ENCODE results near the gene CEP44.
"Not testable (repeated sequence)": the region's sequence is repeated elsewhere in the genome, so short reads cannot be mapped to it uniquely, and the experiment has no call there.

Gene CEP44

DNA sequence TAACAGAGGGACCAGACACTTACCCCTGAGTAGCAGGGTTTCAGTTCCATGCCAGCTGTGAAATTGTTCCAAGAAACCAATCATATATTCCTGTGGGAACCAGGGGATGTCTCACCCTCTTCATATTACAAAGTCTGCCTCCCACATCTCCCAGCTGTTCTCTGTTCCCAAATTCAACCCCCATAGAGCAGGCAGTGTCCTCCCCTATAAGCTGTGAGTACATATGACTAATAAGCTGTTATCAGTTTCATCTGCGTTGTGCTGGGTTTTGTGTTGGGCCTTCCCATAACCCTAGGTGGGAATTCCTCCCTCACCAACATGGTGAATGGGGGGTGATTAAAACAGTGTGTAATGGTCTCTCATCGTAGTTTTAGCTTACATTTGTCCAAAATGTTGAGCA lies 41.0 kb downstream of the CEP44 start:
- no peak for DNase-seq (ENCODE audit: low read depth)

DNA sequence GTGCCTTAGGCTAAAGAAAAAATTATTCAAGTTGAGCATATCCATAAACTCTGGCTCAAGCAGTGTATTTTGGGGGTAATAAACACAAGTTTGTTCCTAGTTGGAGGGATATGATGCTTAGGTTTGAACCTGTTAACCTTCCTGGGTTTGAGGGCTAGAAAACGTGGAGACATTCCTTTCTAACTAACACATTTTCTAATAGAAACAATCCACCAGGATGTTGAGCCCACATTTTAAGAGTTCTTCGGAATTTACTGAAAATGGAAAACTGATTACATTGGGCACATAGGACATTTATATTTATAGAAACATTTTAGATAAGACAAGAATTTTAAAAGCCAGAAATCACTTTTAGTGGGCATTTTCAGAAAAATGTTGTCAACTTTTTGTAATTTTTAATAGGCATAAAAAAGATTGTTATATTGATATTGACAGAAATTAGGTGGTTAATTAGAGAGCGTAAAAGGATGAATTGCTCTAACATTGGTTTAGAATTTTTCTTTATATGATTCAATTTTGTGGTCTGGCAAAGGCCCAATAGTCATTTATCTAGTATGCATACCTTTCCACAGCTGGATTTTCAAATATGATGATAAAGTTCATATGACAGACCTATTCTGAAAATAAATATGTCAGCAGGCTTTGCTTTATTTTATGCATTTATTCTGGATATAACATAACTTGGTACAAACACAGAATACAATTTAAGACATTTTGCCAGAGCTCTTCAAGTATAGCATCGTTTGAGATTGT lies 49.2 kb downstream of the CEP44 start:
- DNase-seq (ENCODE audit: low read depth), result no peak

DNA sequence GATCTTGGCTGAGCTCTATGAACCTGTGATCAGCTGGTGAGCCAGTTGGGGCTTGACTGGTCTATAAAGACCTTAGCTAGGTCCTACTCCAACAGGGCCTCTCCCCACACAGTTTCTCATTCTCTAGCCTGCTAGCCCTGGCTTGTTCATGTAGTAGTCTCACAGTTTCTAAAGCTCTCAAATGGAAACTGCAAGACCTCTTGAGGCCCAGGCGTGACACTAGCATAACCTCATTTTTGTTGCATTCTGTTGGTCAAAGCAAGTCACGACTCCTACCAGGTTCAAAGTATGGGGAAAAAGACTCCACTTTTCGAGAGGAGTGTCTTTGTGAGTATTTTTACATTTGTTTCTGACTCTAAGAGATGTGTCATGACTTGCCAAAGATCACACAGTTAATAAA lies 50.9 kb downstream of the CEP44 start:
- no peak for DNase-seq (ENCODE audit: low read depth)

DNA sequence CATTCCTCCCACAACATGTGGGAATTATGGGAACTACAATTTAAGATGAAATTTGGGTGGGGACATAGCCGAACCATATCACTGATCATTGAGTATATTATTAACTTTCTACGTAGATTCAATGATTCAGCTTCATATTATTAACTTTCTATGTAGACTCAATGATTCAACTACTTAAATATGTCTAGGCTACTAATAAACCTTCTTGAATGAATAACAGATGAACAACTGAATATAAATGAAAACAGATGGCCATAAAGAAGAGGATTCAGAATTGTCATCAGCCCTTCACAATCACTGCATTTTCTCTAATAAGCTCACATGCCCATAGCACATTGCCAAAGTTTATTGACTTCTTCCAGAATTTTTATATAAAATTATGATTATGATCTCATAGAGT lies 57.0 kb downstream of the CEP44 start:
- no peak for DNase-seq (ENCODE audit: low read depth)

DNA sequence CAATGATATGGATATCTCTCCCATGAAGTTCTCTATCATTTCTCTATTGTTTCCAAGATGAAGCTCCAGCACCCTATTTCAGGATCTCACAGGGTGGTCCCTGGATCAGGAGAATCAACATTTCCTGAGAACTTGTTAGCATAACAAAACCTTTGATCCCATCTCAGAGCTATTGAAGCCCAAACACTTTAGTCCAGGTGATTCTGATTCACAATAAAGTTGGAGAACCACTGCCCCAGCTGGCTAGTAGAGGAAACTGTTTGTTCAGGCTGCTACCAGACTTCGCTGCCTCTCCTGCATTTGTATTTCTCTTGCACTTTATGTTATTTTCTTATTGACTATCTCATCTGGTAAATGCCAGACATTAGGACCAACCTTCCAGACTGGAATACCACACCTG lies 65.4 kb downstream of the CEP44 start:
- DNase-seq (ENCODE audit: low read depth), result no peak

DNA sequence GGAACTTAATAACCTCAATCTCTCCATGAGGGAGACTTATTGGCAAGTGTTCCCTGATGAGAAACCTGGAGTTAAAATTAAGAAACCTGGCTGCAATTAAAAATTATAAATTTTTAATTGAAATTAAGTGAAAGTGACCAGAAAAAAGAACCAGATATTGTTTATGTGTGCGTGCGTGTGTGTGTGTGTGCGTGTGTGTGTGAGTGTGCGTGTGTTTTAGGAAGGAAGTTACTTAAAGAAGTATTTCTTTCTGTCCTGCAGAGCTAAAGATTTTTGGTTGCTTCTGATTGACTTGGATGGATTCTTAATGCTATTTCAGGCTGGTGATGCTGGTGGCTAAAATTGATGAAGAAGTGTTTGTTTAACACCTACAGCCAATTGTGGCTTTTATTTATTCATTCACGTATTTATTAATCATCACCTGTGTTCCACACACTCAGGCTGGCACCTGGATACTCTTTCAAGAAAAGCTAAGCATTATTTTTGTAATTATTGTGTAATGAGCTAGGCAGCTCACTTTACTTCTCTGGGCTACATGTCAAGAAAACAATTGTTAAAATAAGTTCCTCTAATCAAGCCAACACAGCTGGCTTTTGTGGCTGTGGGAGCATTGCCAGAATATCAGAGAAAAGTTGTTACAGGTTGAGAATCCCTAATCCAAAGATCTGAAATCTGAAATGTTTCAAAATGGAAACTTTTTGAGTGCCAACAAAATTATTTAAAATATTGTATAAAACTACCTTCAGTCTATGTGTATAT lies 68.5 kb downstream of the CEP44 start:
- DNase-seq (ENCODE audit: low read depth), result no peak

DNA sequence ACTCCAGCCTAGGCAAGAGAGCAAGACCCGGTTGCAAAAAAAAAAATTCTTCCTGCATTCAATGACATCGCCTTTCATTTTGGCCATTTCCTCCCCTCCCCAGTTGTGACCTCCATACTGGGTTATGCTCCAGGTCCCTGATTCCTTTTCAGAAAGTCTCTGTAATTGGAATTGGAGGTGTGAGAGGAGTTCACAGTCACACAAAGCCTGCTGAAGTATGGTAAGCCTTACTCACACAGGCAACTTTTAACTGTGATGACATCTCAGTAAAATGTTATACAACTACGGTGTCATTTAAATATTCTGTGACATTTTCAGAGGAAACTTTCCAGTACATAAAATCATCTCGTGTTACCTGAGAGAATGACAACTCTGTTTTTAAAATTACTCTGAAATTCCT lies 73.6 kb downstream of the CEP44 start:
- DNase-seq (ENCODE audit: low read depth), result no peak

DNA sequence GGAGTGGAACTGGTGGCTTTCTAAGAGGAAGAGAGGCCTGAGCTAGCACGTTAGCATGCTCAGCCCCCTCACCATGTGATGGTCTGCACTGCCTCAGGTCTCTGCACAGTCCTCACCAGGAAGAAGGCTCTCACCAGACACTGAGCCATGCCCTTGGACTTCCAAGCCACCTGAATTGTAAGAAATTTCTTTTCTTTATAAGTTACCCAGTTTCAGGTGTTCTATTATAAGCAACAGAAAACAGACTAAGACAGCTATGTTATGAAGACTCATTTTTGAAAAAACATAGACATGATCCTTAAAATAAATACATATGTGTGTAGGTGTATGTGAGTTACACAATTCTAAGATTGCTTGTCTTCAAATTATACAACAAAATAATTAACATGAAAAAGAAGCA lies 74.7 kb downstream of the CEP44 start:
- DNase-seq (ENCODE audit: low read depth), result no peak

DNA sequence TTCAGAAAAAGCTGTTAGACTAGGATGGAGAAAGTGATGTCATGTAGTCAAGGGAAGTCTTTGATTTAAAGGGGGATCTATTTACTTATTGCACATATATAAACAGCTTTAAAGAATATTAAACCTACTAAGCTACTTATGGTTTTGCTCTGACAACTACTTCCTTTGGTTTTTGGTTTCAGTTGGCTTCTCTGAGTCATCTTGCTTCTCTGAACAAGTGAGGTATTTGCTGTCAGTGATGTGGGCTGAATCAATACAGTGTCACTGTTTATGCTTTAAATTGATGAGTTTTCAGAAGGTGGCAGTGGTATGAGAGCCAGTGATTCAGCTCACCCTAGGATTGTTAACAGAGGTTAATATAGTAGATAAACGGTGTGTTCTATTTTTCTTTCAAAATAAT lies 75.1 kb downstream of the CEP44 start:
- DNase-seq (ENCODE audit: low read depth), result no peak

DNA sequence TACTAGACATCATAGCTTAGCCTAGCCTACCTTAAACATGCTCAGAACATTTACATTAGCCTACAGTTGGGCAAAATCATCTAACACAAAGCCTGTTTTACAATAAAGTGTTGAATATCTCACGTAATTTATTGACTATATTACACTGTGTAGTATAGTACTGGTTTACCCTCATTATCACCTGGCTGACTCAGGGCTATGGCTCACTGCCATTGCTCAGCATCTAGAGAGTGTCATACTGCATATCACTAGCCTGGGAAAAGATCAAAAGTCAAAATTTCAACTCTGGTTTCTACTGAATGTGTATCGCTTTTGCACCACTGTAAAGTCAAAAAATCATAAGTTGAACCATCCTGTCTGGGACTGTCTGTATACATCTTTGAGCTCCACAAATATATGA lies 78.6 kb downstream of the CEP44 start:
- DNase-seq (ENCODE audit: low read depth), result no peak

DNA sequence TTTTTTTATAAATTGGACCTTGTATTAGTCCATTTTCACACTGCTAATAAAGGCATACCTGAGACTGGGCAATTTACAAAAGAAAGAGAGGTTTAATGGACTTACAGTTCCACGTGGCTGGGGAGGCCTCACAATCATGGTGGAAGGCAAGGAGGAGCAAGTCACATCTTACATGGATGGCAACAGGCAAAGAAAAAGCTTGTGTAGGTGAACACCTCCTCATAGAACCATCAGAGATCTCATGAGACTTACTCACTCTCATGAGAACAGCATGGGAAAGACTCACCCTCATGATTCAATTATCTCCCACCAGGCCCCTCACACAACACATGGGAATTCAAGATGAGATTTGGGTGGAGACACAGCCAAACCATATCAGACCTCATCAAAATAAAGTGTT lies 80.1 kb downstream of the CEP44 start:
- not testable (repeated sequence) for DNase-seq (ENCODE audit: low read depth)

DNA sequence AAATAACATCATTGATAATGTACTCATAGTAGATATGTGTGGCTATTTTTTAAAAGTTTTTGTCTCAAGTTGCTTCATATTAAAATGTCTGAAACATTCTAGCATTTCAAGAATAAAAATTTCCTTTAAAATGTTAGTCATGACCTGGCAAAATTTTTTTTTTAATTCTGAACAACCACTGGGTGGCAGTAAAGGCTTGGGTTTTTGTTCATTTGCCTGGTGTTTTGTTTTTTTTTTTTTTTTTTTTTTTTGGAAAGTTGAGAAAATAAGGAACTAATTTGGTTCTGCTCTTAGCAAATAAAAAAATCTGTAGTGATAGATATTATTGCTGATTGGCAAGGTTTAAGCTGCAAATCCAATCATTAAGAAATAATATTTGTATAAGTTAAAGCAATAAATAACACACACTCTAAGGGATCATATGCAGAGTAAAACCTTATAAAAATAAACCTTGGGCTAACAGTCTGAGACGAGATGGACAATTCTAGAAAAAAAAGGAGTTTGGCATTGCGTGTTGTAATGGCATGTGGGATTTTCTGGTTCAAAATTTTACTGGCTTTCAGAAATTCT lies 81.4 kb downstream of the CEP44 start:
- no peak for DNase-seq (ENCODE audit: low read depth)

DNA sequence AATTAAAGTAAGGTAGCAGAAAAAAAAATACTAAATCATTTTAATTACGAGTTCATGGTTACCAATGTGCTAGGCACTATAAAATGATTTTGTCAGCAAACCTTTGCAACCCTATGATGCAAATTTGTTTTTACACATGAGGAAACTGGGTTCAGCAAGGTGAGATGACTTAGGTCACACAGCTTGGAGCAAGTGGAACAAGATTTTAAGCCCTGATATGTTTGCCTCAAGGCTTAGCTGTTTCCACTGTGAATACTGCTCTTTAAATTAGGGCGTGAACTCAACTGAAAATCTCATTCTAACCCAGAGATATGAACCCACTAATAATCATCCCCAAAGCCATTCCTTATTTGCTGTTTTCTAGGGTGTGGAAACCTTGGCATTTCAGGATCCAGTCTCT lies 86.3 kb downstream of the CEP44 start:
- DNase-seq (ENCODE audit: low read depth), result no peak

DNA sequence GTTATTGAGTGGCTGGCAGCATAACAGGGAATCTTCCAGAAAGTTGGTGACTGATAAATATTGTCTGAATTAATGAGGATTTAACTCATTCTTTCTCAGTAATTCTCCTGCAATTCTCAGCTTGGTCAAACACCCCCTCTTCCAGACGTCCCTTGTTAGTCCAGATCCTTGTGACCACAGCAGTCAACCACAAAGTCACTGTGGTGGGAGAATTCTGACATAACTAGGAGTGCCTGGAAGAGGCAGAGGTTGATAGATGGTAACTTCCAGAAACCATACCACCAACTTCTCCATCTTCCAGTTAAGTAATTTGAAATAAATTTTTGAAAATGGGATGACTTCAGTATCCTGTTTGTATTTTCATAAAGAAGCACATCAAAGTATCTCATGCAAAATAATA lies 90.1 kb downstream of the CEP44 start:
- no peak for DNase-seq (ENCODE audit: low read depth)

DNA sequence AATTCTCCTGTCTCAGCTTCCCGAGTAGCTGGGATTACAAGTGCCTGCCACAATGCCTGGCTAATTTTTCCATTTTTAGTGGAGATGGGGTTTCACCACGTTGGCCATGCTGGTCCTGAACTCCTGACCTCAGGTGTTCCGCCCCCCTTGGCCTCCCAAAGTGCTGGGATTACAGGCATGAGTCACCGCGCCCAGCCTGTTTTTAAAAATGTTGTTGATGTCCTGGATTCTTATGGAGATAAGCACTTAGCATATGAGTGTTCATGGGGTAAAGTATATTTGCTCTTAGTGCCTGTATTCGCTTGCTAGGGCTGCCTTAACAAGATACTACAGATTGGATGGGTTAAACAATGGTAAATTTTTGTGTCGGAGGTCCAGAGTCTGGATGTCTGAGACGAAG lies 91.7 kb downstream of the CEP44 start:
- DNase-seq (ENCODE audit: low read depth), result no peak

DNA sequence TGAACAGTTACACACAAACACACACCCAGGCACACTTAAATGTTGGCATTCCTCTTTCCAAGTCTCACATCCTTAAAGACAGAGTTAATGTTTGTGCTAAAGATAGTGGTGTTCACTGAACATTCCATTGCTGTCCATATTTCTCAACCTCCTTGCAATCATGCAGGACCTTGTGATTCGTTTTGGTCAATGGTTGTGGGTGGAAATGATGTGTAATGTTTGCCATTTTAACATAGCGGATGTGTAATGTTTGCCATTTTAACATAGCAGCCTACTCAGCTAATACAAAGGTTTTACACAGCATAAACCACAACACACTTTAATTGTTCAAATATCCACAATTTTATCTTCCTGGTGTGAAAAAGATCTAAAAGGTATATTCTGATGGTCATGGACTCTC lies 93.9 kb downstream of the CEP44 start:
- DNase-seq (ENCODE audit: low read depth), result no peak

DNA sequence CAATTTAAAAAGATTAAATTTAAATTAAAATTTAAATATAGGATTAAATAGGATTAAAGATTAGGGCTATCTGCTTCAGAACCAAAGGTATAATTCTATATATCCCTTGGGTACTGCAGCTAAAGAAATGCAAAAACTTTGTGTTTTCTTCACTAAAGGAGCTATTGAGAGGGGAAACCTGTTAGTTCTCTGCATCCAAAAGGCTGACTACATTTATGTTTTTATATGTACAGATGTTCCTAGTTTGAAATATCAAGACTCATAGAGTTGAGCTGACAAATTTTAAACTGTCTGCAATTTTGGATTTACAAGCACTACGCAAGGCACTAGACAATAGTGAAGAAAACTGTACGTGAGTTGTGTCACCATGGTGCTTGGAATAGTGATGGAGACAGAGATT lies 95.2 kb downstream of the CEP44 start:
- DNase-seq (ENCODE audit: low read depth), result no peak

DNA sequence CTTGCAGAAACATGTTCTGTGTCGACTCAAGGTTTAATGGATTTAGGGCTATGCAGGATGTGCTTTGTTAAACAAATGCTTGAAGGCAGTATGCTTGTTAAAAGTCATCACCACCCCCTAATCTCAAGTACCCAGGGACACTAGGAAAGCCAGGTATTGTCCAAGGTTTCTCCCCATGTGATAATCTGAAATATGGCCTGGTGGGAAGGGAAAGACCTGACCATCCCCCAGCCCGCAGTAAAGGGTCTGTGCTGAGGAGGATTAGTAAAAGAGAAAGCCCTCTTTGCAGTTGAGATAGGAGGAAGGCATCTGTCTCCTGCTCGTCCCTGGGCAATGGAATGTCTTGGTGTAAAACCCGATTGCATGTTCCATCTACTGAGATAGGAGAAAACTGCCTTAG lies 96.5 kb downstream of the CEP44 start:
- not testable (repeated sequence) for DNase-seq (ENCODE audit: low read depth)

DNA sequence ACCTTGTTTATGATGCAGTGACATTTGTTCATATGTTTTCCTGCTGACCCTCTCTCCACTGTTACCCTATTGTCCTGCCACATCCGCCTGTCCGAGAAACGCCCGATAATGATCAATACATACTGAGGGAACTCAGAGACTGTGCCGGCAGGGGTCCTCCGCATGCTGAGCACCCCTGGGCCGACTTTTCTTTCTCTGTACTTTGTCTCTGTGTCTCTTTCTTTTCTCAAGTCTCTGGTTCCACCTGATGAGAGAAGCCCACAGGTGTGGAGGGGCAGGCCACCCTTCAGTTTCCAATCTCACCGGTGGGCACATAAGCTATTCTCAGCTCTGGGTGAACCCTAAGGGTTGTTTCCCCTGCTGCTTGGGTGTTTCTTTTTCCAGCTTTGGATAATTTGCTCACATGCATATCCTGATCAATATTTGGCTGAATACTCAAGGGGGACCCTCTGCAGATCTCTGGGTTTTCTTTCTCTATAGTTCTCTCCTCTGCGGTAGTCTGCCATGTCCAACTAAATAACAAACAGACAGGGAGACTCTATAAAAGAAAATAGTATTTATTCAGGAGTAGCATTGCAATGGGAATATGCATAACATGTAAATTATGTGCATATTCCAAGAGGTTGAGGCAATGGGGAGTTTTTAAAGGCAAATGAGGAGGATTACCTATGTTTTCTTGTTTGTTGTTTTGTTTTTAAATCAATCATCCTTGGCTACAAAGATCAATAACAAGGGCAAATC lies 97.2 kb downstream of the CEP44 start:
- no peak for DNase-seq (ENCODE audit: low read depth)

DNA sequence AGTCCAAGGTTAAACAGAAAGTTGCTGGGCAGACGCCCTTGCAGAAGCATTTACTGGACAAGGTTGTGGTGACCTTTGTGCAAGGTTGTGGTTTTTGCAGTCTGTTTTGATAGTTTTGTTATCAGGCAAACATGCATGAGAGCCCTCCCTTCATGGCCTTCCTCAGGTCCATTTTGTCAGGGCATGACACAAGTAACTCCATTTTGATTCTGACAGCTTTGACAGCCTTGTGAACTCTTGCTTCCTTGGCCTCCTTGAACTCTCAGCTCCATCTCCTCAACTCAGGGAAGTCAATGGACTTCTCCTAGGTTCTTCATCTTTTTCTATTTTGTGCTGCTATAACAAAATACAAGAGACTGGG lies 97.7 kb downstream of the CEP44 start:
- DNase-seq (ENCODE audit: low read depth), result no peak

Measured in stimulated activated CD8-positive, alpha-beta memory T cell treated with anti-CD3 and anti-CD28 coated beads, Interleukin-4, amount 100 ng/mL, for 24 hours (primary cell).